SK-N-SH (cell line): Measurements from ENCODE around the gene TRAK1. TPM values are rescaled to one million over a fixed set of nuclear protein-coding genes. Genes with fewer than 3 reads are reported as not detected.

Experiments
- CTCF ChIA-PET: fragments of 300-600, 350-600 bp; formaldehyde crosslinking; extraction: SDS; loops from one replicate; lab custom pipeline; 2021; lab: Yijun Ruan, JAX
- POLR2A ChIA-PET: fragments of 350-600 bp; sonication (Branson Sonifier 250); formaldehyde crosslinking; extraction: SDS; loops from one replicate; lab custom pipeline; 2020; ENCODE audit warnings: antibody characterized with exemption, inconsistent platforms; lab: Yijun Ruan, JAX
- DNase-seq: peaks from one replicate; pipeline ENCODE4 v3.0.0; 2012
- H2AFZ ChIP-seq: fragments of 200-600 bp; sonication (generic); 2 replicates; pipeline ENCODE4 v1.8.1; 2016; ENCODE audit warnings: antibody characterized with exemption, mild to moderate bottlenecking, low read depth
- H3F3A ChIP-seq: fragments of 200-600 bp; sonication (generic); replicated peaks from 2 replicates; pipeline ENCODE3; 2016; ENCODE audit warnings: antibody characterized with exemption, mild to moderate bottlenecking; ENCODE audit not compliant: insufficient read depth
- H3K27ac ChIP-seq, 2 experiments: fragments of 200-500 bp in 1 of 2; fragments of 200-600 bp in 1 of 2; sonication (Bioruptor generic) in 1 of 2; sonication (generic), shearing (Covaris generic) in 1 of 2; 2 replicates each; pipeline versions ENCODE4 v1.5.1 to v1.6.1; 2014 to 2016; ENCODE audit warnings: low read depth in 2 of 2, inconsistent platforms in 1 of 2, low read length in 1 of 2, mild to moderate bottlenecking in 1 of 2, mixed read lengths in 1 of 2
- H3K27me3 ChIP-seq: fragments of 200-600 bp; sonication (generic), shearing (Covaris generic); 2 replicates; pipeline ENCODE4 v1.6.1; 2016; ENCODE audit warnings: mixed run types; ENCODE audit not compliant: insufficient read depth
- H3K36me3 ChIP-seq, 2 experiments: fragments of 200-500 bp in 1 of 2; fragments of 200-600 bp in 1 of 2; sonication (Bioruptor generic) in 1 of 2; sonication (generic) in 1 of 2; replicated peaks in 1 of 2; 2 replicates each; pipeline versions ENCODE3 to v1.5.1; 2014 to 2016; ENCODE audit warnings: low read length in 1 of 2, mild to moderate bottlenecking in 1 of 2; ENCODE audit not compliant: insufficient read depth in 2 of 2, control insufficient read depth in 1 of 2
- H3K4me1 ChIP-seq, 2 experiments: fragments of 200-500 bp in 1 of 2; fragments of 200-600 bp in 1 of 2; sonication (Bioruptor generic) in 1 of 2; sonication (generic), shearing (Covaris generic) in 1 of 2; 2 replicates each; pipeline versions ENCODE4 v1.5.1 to v1.6.1; 2014 to 2016; ENCODE audit warnings: low read depth in 1 of 2, low read length in 1 of 2, mixed run types in 1 of 2; ENCODE audit not compliant: insufficient read depth in 2 of 2, control insufficient read depth in 1 of 2
- H3K4me2 ChIP-seq: fragments of 200-600 bp; sonication (generic), shearing (Covaris generic); 2 replicates; pipeline ENCODE4 v1.6.1; 2017; ENCODE audit warnings: mixed run types
- H3K4me3 ChIP-seq, 2 experiments: fragments of 200-500 bp in 1 of 2; fragments of 200-600 bp in 1 of 2; sonication (Bioruptor generic) in 1 of 2; sonication (generic), shearing (Covaris generic) in 1 of 2; 2 replicates each; pipeline versions ENCODE4 v1.5.1 to v1.8.1; 2014 to 2016; ENCODE audit warnings: low read depth in 2 of 2, inconsistent platforms in 1 of 2, low read length in 1 of 2, mild to moderate bottlenecking in 1 of 2, mixed read lengths in 1 of 2, moderate library complexity in 1 of 2
- H3K79me2 ChIP-seq: fragments of 200-600 bp; sonication (generic); 2 replicates; pipeline ENCODE4 v1.8.1; 2017; ENCODE audit warnings: mild to moderate bottlenecking; ENCODE audit not compliant: insufficient read depth
- H3K9ac ChIP-seq: fragments of 200-600 bp; sonication (generic); 2 replicates; pipeline ENCODE4 v1.6.1; 2017; ENCODE audit warnings: mixed run types
- H3K9me2 ChIP-seq: fragments of 200-600 bp; sonication (generic); 2 replicates; pipeline ENCODE4 v1.6.1; 2017; ENCODE audit warnings: mixed run types
- H3K9me3 ChIP-seq: fragments of 200-600 bp; sonication (generic); 2 replicates; pipeline ENCODE4 v1.6.1; 2017; ENCODE audit warnings: mixed run types, mild to moderate bottlenecking, moderate library complexity
- H4K20me1 ChIP-seq: fragments of 200-600 bp; sonication (generic); 2 replicates; pipeline ENCODE4 v1.6.1; 2017; ENCODE audit warnings: mild to moderate bottlenecking, mixed run types; ENCODE audit not compliant: insufficient read depth
- CHD2 ChIP-seq: fragments of 150-350 bp; IDR thresholded peaks from 2 replicates; pipeline ENCODE4 v1.6.1; 2018; ENCODE audit warnings: low read length; ENCODE audit not compliant: partially characterized antibody
- FOXM1 ChIP-seq: IDR thresholded peaks from 2 replicates; pipeline ENCODE4 v1.4.0; 2012; ENCODE audit warnings: low read depth, mild to moderate bottlenecking
- GABPA ChIP-seq: IDR thresholded peaks from 2 replicates; pipeline ENCODE4 v1.4.0; 2012; ENCODE audit warnings: low read depth, mild to moderate bottlenecking
- IRF3 ChIP-seq: fragments of 150-350 bp; IDR thresholded peaks from 2 replicates; pipeline ENCODE4 v1.6.1; 2016; ENCODE audit warnings: mild to moderate bottlenecking, low read depth, low read length
- JUND ChIP-seq: IDR thresholded peaks from 2 replicates; pipeline ENCODE4 v1.4.0; 2012
- NFIC ChIP-seq: IDR thresholded peaks from 2 replicates; pipeline ENCODE4 v1.4.0; 2012; ENCODE audit warnings: borderline replicate concordance
- NRF1 ChIP-seq: IDR thresholded peaks from 2 replicates; pipeline ENCODE4 v1.6.1; 2012; ENCODE audit warnings: low read depth, mild to moderate bottlenecking, low read length
- PBX3 ChIP-seq: IDR thresholded peaks from 2 replicates; pipeline ENCODE4; 2012
- POLR2AphosphoS5 ChIP-seq: IDR thresholded peaks from 2 replicates; pipeline ENCODE4 v1.6.1; 2012; ENCODE audit warnings: low read depth, low read length
- RCOR1 ChIP-seq: fragments of 150-350 bp; IDR thresholded peaks from 2 replicates; pipeline ENCODE4 v1.6.1; 2017; ENCODE audit warnings: antibody characterized with exemption, low read length
- REST ChIP-seq: IDR thresholded peaks from 2 replicates; pipeline ENCODE4 v1.6.1; 2012; ENCODE audit warnings: mild to moderate bottlenecking, low read depth, low read length, moderate library complexity
- RFX5 ChIP-seq: IDR thresholded peaks from 2 replicates; pipeline ENCODE4 v1.6.1; 2012; ENCODE audit warnings: mild to moderate bottlenecking, improper control_type of control experiment, low read length
- RXRA ChIP-seq: IDR thresholded peaks from 2 replicates; pipeline ENCODE4 v1.4.0; 2012; ENCODE audit warnings: low read depth, mild to moderate bottlenecking, borderline replicate concordance
- SIN3A ChIP-seq: IDR thresholded peaks from 2 replicates; pipeline ENCODE4 v1.6.1; 2012; ENCODE audit warnings: low read depth, mild to moderate bottlenecking, low read length, moderate library complexity, borderline replicate concordance
- TAF1 ChIP-seq: IDR thresholded peaks from 2 replicates; pipeline ENCODE4 v1.6.1; 2012; ENCODE audit warnings: low read depth, mild to moderate bottlenecking, low read length, moderate library complexity, borderline replicate concordance
- TCF12 ChIP-seq: IDR thresholded peaks from 2 replicates; pipeline ENCODE4 v1.4.0; 2012
- USF2 ChIP-seq: fragments of 150-350 bp; IDR thresholded peaks from 2 replicates; pipeline ENCODE4 v1.6.1; 2017; ENCODE audit warnings: antibody characterized with exemption, low read length, low read depth, borderline replicate concordance
- ZBTB33 ChIP-seq: IDR thresholded peaks from 2 replicates; pipeline ENCODE4 v1.4.0; 2012; ENCODE audit warnings: low read depth, borderline replicate concordance
- WGBS: methylation state at CpG from one replicate; pipeline ENCODE4 v1.1.6; 2017; ENCODE audit warnings: low lambda C conversion rate; 5-methylcytosine and 5-hydroxymethylcytosine counted together
- polyA plus RNA-seq, 3 experiments: library from polyadenylated mRNA; depleted of rRNA; stranded (reverse); fragments of >200 nt; gene quantifications; 2 replicates each; pipeline ENCODE4 v1.2.3, GENCODE V29; 2012

The TRAK1 gene
- polyA plus RNA-seq, 1 of the 3 experiments (the other 2 are of a cell fraction): 12.5 TPM

- ChIA-PET POLR2A (no interaction called here), CTCF (interaction anchor here (2.1 kb wide), 1 partner anchor 23 kb away, joined by 6 read pairs; no protein-coding TSS in a partner anchor)
- Histone ChIP-seq H3K36me3 (peaks cover 0 to 25% of the 10 kb centered on the region in 2 experiments), H3K4me2 (no peak overlapping the region), H2AFZ (no peak overlapping the region), H3K27me3 (no peaks in the 10 kb centered on the region), H3K4me1 (no peaks in the 10 kb centered on the region; a peak in 1 of 4 replicates), H3K9me3 (no peaks in the 10 kb centered on the region), H4K20me1 (no peaks in the 10 kb centered on the region), H3F3A (peaks cover 6% of the 10 kb centered on the region), H3K79me2 (no peaks in the 10 kb centered on the region), H3K9ac (no peak overlapping the region), H3K9me2 (no peaks in the 10 kb centered on the region), H3K4me3 (no peak overlapping the region), H3K27ac (no peak overlapping the region)
- no peak for TF ChIP-seq IRF3
- no peak for TF ChIP-seq FOXM1
- no peak for TF ChIP-seq CHD2
- no peak for TF ChIP-seq RXRA
- no peak for TF ChIP-seq REST
- TF ChIP-seq RCOR1: no peak
- TF ChIP-seq RFX5: no peak
- TF ChIP-seq SIN3A: no peak
- TF ChIP-seq ZBTB33: no peak
- no peak for TF ChIP-seq TCF12
- no peak for TF ChIP-seq NFIC
- no peak for TF ChIP-seq POLR2AphosphoS5
- TF ChIP-seq USF2: no peak
- no peak for TF ChIP-seq NRF1
- TF ChIP-seq TAF1: no peak
- no peak for TF ChIP-seq GABPA
- no peak for TF ChIP-seq PBX3
- TF ChIP-seq JUND: no peak
- no peak for DNase-seq
- 85% methylated on average over 12 of the region's 12 CpGs for WGBS
Observed at GRCh38 chr3:42224658-42225421, 133.7 kb downstream of the TRAK1 start.
